Measurements from ENCODE around the gene CNIH4. TPM values are rescaled to one million over a fixed set of nuclear protein-coding genes. Genes with fewer than 3 reads are reported as not detected.
A peak's percentile ranks its signal among the peaks of the same experiment; 100 is the strongest.
"Not testable (repeated sequence)": the region's sequence is repeated elsewhere in the genome, so short reads cannot be mapped to it uniquely, and the experiment has no call there.

Gene CNIH4
- total RNA-seq, 2 experiments from 2014 or later, result 48.6 to 52.1 TPM

- CTCF ChIA-PET, result interaction anchor here (1.3 to 1.4 kb wide), 2 partner anchors 17 to 45 kb away, joined by 4 to 5 read pairs; no protein-coding TSS in a partner anchor
- Mint-ChIP-seq H3K9me3 (no peaks in the 10 kb centered on the region), H3K4me1 (peaks cover 20% of the 10 kb centered on the region), H3K4me3 (no peak overlapping the region), H3K36me3 (ENCODE audit: low read depth) (peaks cover 62% of the 10 kb centered on the region), H3K27me3 (no peaks in the 10 kb centered on the region), H3K27ac (peak overlapping the region; percentile 23)
- no peak for DNase-seq
- POLR2A ChIA-PET, result interaction anchor here (1.1 to 1.2 kb wide), 3 partner anchors 13 to 17 kb away, joined by 3 to 4 read pairs (median 4); no protein-coding TSS in a partner anchor
Observed at GRCh38 chr1:224411766-224412165, 55.1 kb downstream of the CNIH4 start.

GRCh38 chr1:224420106-224420505 lies 63.4 kb downstream of the CNIH4 start:
- no peak overlapping the region for H3K27ac Mint-ChIP-seq
- DNase-seq, result no peak
- no peak overlapping the region for H3K4me3 Mint-ChIP-seq
- H3K27me3 Mint-ChIP-seq, result no peaks in the 10 kb centered on the region
- H3K9me3 Mint-ChIP-seq, result no peaks in the 10 kb centered on the region
- H3K4me1 Mint-ChIP-seq, result peaks cover 20% of the 10 kb centered on the region
- ChIA-PET CTCF (interaction anchor here (1.4 kb wide), 1 partner anchor 15 kb away, joined by 4 read pairs; no protein-coding TSS in a partner anchor), POLR2A (no interaction called here)
- peaks cover 84% of the 10 kb centered on the region for H3K36me3 Mint-ChIP-seq (ENCODE audit: low read depth)

DNA sequence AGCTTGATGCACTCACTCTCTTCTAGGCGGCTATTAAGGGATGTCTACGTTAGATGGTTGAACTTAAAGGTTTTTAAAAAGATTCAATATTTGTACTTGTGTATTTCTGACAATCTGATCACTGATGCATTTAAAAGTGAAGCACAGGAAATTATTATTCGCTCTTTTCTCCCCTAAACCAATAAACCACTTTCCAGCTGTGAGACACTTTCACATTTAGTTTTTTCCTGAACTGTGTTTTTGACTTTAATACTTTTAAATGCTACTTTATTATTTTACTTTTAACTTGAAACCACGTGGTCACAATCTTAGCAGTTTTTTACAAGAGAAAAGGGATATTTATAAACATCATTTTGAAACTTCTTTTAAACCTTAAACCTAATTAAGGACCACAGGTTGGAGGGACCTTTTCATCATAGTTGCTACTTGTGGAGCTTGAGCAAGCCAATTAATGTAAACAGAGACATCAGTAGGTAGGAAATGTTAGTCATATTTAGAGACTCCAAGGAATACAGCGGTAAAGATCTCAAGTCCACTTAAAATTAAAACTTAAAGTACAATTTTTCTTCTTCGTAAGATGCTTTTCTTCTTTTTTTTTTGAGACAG lies 68.7 kb downstream of the CNIH4 start:
- H3K27ac Mint-ChIP-seq, result no peak overlapping the region

DNA sequence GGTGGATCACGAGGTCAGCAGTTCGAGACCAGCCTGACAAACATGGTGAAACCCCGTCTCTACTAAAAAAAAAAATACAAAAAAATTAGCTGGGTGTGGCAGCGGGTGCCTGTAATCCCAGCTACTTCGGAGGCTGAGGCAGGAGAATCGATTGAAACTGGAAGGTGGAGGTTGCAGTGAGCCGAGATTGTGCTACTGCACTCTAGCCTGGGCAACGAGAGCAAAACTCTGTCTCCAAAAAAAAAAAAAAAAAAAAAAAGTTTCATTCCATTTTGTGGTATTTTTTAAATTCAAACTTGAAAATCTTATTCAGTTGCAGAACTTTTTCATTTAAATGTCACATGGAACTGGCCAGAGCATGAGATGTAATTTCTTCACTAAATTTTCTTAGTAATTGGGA lies 70.2 kb downstream of the CNIH4 start:
- Mint-ChIP-seq H3K4me1 (peaks cover 49% of the 10 kb centered on the region), H3K36me3 (ENCODE audit: low read depth) (peaks cover 75% of the 10 kb centered on the region)
- not testable (repeated sequence) for DNase-seq, H3K27ac Mint-ChIP-seq, H3K4me3 Mint-ChIP-seq, H3K9me3 Mint-ChIP-seq, H3K27me3 Mint-ChIP-seq
- ChIA-PET CTCF (interaction anchor here (0.6 to 1.6 kb wide), 2 partner anchors 30 to 194 kb away, joined by 3 to 4 read pairs; no protein-coding TSS in a partner anchor), POLR2A (interaction anchor here (1.0 kb wide), 1 partner anchor 14 kb away, joined by 3 read pairs; no protein-coding TSS in a partner anchor)

More for the DNA sequence above, 68.7 kb downstream of the CNIH4 start:
- ChIA-PET POLR2A (interaction anchor here (0.9 to 1.2 kb wide), 3 partner anchors 9 to 68 kb away, joined by 4 to 6 read pairs (median 5); partner anchors contain the start of genes CNIH4 and WDR26), CTCF (interaction anchor here (0.7 to 1.6 kb wide), 2 partner anchors 32 to 76 kb away, joined by 3 to 4 read pairs; no protein-coding TSS in a partner anchor)
- DNase-seq, result no peak
- H3K4me1 Mint-ChIP-seq, result peaks cover 39% of the 10 kb centered on the region
- H3K36me3 Mint-ChIP-seq (ENCODE audit: low read depth), result peaks cover 73% of the 10 kb centered on the region
- no peaks in the 10 kb centered on the region for H3K27me3 Mint-ChIP-seq
- no peak overlapping the region for H3K4me3 Mint-ChIP-seq
- no peaks in the 10 kb centered on the region for H3K9me3 Mint-ChIP-seq

- POLR2A ChIA-PET, result no interaction called here
- DNase-seq, result no peak
- no peaks in the 10 kb centered on the region for H3K9me3 Mint-ChIP-seq
- no peak overlapping the region for H3K4me3 Mint-ChIP-seq
- H3K36me3 Mint-ChIP-seq (ENCODE audit: low read depth), result peaks cover 74% of the 10 kb centered on the region
- CTCF ChIA-PET, result interaction anchor here (0.6 to 1.6 kb wide), 2 partner anchors 30 to 195 kb away, joined by 3 to 4 read pairs; no protein-coding TSS in a partner anchor
- H3K4me1 Mint-ChIP-seq, result peaks cover 53% of the 10 kb centered on the region
- H3K27ac Mint-ChIP-seq, result no peak overlapping the region
- no peaks in the 10 kb centered on the region for H3K27me3 Mint-ChIP-seq
Observed at GRCh38 chr1:224427346-224427745, 70.7 kb downstream of the CNIH4 start.

GRCh38 chr1:224428713-224429112 lies 72.0 kb downstream of the CNIH4 start:
- H3K4me1 Mint-ChIP-seq, result peaks cover 61% of the 10 kb centered on the region
- POLR2A ChIA-PET, result interaction anchor here (0.6 to 1.1 kb wide), 3 partner anchors 16 to 94 kb away, joined by 3 to 4 read pairs (median 3); no protein-coding TSS in a partner anchor
- H3K27ac Mint-ChIP-seq, result peak overlapping the region; percentile 10
- H3K36me3 Mint-ChIP-seq (ENCODE audit: low read depth), result peaks cover 75% of the 10 kb centered on the region
- H3K9me3 Mint-ChIP-seq, H3K27me3 Mint-ChIP-seq, DNase-seq, H3K4me3 Mint-ChIP-seq: not testable (repeated sequence)
- CTCF ChIA-PET, result interaction anchor here (0.7 to 1.0 kb wide), 2 partner anchors 29 to 71 kb away, joined by 3 read pairs; no protein-coding TSS in a partner anchor

Other genes starting within 250 kb of the CNIH4 start
- gene FBXO28, start 242.8 kb upstream of the CNIH4 start, total RNA-seq, result 10 to 100 TPM; 25.5 to 30.6 TPM
- 10 to 100 TPM; 69.2 to 69.5 TPM for gene DEGS1, start 173.6 kb upstream of the CNIH4 start, total RNA-seq
- gene NVL, start 26.7 kb upstream of the CNIH4 start, total RNA-seq, result 10 to 100 TPM; 38.8 to 45.6 TPM
- gene WDR26, start 77.9 kb downstream of the CNIH4 start, total RNA-seq, result 100 to 1,000 TPM; 114 to 118 TPM

Data from activated CD4-positive, alpha-beta memory T cell treated with anti-CD3 and anti-CD28 coated beads, Interleukin-2, amount 10 ng/mL, durations not matched to agents 7 days and 5 days (primary cell).